IPS-20b (cell line): ENCODE results near the gene SORCS3.
A peak's percentile ranks its signal among the peaks of the same experiment; 100 is the strongest.

Source experiments
- H3K27ac ChIP-seq: one replicate; pipeline ENCODE4 v1.5.1; 2013; ENCODE audit warnings: low read length
- H3K27me3 ChIP-seq: 2 replicates; pipeline ENCODE4 v1.6.1; 2013; ENCODE audit warnings: mild to moderate bottlenecking, low read length, inconsistent platforms; ENCODE audit not compliant: insufficient read depth
- H3K36me3 ChIP-seq: 2 replicates; pipeline ENCODE4 v1.6.1; 2013; ENCODE audit warnings: low read depth, mild to moderate bottlenecking, inconsistent platforms, low read length, moderate library complexity; ENCODE audit not compliant: insufficient read depth
- H3K4me1 ChIP-seq: 2 replicates; pipeline ENCODE4 v1.6.1; 2013; ENCODE audit warnings: mild to moderate bottlenecking, control low read depth, inconsistent platforms, low read length, moderate library complexity; ENCODE audit not compliant: insufficient read depth
- H3K4me3 ChIP-seq: 2 replicates; pipeline ENCODE4 v1.5.1; 2013; ENCODE audit warnings: mild to moderate bottlenecking, low read length, inconsistent platforms
- H3K9ac ChIP-seq: 2 replicates; pipeline ENCODE4 v1.6.1; 2013; ENCODE audit warnings: low read depth, mild to moderate bottlenecking, inconsistent platforms, low read length, moderate library complexity
- H3K9me3 ChIP-seq: 2 replicates; pipeline ENCODE4 v1.6.1; 2013; ENCODE audit warnings: mild to moderate bottlenecking, low read depth, low read length, inconsistent platforms; ENCODE audit not compliant: insufficient read depth

Gene SORCS3

DNA sequence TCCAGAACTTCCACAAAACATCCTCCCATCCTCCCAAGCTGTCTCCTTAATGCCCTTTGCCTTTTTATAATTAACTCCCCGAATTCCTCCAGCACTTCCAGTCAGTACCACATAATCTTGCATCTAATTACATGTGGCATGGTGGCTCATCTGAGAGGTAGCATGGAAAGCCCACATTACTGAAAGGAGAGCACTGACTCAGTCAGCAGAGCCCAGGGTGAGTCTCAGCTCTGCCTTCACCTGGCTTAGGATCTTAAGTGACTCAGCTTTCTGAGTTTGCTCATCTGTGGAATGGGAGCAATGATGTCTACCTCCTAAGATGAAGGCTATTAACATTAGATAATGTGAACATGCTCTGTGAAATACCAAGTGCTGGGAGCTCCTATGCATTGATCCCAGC is 433.9 kb downstream of the SORCS3 start:
- H3K27ac ChIP-seq = no peak overlapping the region
- no peaks in the 10 kb centered on the region for H3K36me3 ChIP-seq
- no peaks in the 10 kb centered on the region for H3K27me3 ChIP-seq
- H3K9me3 ChIP-seq = no peaks in the 10 kb centered on the region
- no peak overlapping the region for H3K9ac ChIP-seq
- no peak overlapping the region for H3K4me3 ChIP-seq
- H3K4me1 ChIP-seq = no peaks in the 10 kb centered on the region

DNA sequence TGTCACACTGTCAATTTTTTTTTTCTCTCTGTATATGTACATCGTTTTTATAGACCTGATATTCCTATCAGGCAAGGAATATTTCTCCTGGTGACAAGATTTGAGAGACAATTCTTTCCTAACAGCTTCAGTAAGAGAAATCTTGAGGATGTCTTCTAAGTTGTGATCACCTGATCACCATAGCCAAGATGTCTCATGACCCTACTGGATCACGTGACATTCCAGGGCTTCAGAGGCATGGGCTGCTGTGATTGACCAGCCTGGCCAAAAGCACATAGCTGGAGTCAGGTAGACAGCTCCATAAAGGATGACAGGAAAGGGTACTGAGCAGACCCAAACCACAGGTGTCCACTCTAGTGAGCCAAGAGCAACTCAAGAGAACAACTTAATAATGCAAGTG is 444.9 kb downstream of the SORCS3 start:
- Histone ChIP-seq H3K36me3 (no peaks in the 10 kb centered on the region), H3K9me3 (no peaks in the 10 kb centered on the region), H3K27ac (no peak overlapping the region), H3K27me3 (no peaks in the 10 kb centered on the region), H3K4me3 (no peak overlapping the region), H3K4me1 (no peaks in the 10 kb centered on the region), H3K9ac (no peak overlapping the region)

DNA sequence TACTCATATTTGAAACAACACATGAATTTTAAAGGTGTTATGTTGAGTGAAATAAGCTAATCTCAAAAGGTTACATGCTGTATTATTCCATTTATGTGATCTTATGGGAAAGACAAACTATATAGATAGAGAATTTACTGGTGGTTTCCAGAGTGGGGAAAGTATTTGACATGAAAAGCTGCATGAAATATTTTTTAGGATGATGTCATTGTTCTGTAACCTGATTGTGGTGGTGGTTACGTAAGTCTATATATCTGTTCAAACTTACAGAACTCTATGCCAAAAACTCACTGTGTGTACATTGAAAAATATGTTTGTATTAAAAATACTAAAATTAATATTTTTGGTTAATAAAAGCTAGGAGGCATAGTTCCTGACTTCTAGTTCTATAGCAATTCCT is 453.0 kb downstream of the SORCS3 start:
- Histone ChIP-seq H3K4me3 (no peak overlapping the region), H3K4me1 (no peaks in the 10 kb centered on the region), H3K27ac (no peak overlapping the region), H3K27me3 (no peaks in the 10 kb centered on the region), H3K9me3 (no peaks in the 10 kb centered on the region), H3K36me3 (no peaks in the 10 kb centered on the region), H3K9ac (no peak overlapping the region)

DNA sequence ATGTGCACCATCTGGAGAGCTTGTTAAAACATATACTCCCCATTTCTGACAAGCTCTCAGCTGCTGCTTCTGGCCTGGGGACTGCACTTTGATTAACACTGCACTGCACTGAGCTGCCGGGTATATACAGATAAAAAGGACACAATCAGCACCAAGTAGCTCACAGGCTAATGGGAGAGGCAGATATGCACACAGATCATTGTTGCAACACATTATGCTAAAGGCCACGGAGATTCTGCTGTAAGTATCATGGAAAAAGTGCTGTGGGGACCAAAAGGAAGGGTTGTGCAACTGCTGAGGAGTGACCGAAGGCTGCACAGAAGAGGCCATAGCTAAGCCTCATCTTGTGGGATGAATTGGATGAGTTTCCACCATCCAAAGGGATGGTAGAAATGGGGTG is 455.2 kb downstream of the SORCS3 start:
- Histone ChIP-seq H3K9ac (no peak overlapping the region), H3K4me3 (no peak overlapping the region), H3K9me3 (no peaks in the 10 kb centered on the region), H3K27ac (no peak overlapping the region), H3K36me3 (no peaks in the 10 kb centered on the region), H3K4me1 (no peaks in the 10 kb centered on the region), H3K27me3 (no peaks in the 10 kb centered on the region)

DNA sequence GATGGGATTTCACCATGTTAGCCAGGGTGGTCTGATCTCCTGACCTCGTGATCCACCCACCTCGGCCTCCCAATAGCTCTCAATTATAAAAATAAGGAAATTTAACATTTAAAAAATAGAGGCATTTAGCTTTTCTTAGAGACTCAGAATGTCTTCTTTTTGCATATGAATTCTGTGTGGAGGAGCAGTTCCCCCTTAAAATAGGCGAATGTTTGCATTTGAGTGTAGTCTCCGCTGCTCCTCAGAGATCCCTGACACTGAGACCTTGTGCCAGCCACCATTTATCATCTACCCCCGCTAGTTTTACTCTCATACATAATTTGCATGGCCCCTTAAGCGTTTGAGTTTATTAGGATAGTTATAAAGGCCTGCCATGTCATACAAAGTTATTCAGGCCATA is 461.9 kb downstream of the SORCS3 start:
- Histone ChIP-seq H3K4me1 (peaks cover 14% of the 10 kb centered on the region), H3K27ac (no peak overlapping the region), H3K27me3 (no peaks in the 10 kb centered on the region), H3K9me3 (no peaks in the 10 kb centered on the region), H3K9ac (no peak overlapping the region), H3K36me3 (no peaks in the 10 kb centered on the region), H3K4me3 (peak overlapping the region; percentile 15; the same call in 1 of the 2 replicates)

DNA sequence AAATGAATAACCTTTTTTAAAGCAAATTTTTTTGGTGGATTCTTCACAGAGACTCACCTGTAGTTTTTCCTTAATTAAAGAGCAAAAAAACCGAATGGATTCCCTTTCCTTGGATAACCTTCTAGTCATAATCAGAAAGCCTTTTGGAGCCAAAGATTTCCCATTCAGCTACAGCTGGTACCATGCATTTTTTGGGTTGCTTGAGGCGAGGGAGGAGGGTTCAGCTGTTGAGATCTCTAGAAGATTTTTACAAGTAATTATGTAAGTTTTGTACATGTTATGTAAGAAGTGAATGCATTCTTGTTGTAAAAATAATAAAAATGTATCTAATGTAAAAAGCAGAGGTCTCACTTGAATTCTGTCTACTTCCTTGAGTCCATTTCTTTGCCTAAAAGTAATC is 463.2 kb downstream of the SORCS3 start:
- Histone ChIP-seq H3K4me3 (no peak overlapping the region), H3K27ac (no peak overlapping the region), H3K27me3 (no peaks in the 10 kb centered on the region), H3K4me1 (peaks cover 14% of the 10 kb centered on the region), H3K9ac (no peak overlapping the region), H3K9me3 (no peaks in the 10 kb centered on the region), H3K36me3 (no peaks in the 10 kb centered on the region)

DNA sequence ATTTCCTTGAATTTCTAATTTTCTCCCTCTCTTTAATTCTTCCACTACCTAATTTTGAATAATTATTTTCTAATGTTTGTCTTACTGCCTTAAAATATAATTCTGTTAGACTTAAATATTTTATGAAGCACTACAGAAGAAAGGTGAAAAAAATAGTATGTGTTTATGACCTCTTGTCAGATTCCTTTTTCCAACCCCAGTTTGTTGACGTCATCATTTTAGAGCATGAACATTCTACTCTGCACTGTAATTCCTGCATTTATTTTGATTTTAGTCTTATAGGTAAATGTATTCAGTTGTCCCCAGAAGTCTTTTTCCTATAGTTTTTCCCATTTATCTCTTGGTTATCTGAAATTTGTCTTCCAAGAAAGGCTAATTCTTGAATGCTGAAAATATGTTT is 468.1 kb downstream of the SORCS3 start:
- no peak overlapping the region for H3K9ac ChIP-seq
- H3K36me3 ChIP-seq = no peaks in the 10 kb centered on the region
- H3K27ac ChIP-seq = no peak overlapping the region
- H3K4me1 ChIP-seq = peaks cover 20% of the 10 kb centered on the region; the same call in 1 of the 2 replicates
- H3K9me3 ChIP-seq = no peaks in the 10 kb centered on the region
- H3K27me3 ChIP-seq = no peaks in the 10 kb centered on the region
- no peak overlapping the region for H3K4me3 ChIP-seq

DNA sequence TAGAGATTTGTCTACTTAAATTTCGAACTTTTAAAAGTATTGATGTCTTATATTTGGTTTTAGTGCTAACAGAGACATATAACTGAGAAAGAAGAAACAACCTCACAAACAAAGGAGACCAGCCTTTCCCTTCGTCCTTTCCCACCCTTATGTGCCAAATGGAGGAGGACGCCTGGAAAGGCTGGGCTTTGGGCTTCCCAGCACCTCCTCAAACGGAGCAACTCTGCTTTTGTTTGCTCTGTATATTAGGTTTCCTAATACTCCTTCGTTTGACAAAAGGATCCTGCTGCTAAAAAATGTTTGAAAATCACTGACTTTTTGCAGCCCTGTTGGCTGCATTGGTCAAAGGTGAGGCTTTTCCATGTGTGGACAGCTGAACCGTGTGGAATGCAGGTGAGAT is 471.8 kb downstream of the SORCS3 start:
- Histone ChIP-seq H3K27me3 (no peaks in the 10 kb centered on the region), H3K4me1 (peaks cover 15% of the 10 kb centered on the region; the same call in 1 of the 2 replicates), H3K36me3 (no peaks in the 10 kb centered on the region), H3K9ac (no peak overlapping the region), H3K9me3 (no peaks in the 10 kb centered on the region), H3K4me3 (no peak overlapping the region), H3K27ac (no peak overlapping the region)

DNA sequence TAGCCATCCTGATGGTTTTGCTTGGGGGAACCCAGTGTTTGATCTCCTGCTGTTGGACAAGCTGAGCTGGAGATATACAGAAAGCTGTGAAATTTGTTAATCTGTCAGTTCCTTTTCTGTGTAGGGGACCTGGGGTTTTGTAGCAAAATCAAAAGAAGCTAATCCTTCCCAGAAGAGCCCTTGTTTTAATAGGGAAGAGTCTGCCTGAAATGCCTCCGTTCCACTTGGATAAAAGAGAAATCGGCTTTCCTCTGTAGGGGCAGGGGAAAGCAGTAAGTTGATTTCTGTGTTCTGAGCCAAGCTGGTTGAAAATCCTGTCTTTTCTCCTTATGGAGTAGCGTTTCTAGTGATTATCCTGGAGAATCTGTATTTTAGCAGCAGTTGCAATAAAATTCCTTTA is 472.6 kb downstream of the SORCS3 start:
- Histone ChIP-seq H3K4me3 (no peak overlapping the region), H3K36me3 (no peaks in the 10 kb centered on the region), H3K9ac (no peak overlapping the region), H3K4me1 (peaks cover 15% of the 10 kb centered on the region; the same call in 1 of the 2 replicates), H3K27me3 (no peaks in the 10 kb centered on the region), H3K9me3 (peaks cover under 1% of the 10 kb centered on the region; the same call in 1 of the 2 replicates), H3K27ac (no peak overlapping the region)

DNA sequence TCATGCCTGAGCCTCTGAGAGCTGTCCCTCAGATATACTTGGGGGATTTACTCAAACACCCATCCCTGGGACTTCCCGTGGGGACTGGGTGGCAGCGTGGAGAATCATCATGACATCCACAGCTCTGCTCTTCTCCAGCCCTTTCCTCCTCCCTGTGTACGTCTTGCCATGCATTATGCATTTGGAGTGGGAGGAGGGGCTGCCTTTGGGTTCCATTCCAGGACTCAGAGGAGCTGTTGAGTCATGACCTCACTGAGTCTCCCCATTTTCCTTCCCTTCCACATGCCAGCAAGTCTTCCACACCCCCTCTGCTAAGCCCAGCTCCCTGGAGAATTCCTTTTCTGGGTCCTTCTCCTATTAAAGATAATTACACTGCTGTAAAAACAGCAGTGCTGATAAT is 480.7 kb downstream of the SORCS3 start:
- Histone ChIP-seq H3K9me3 (peaks cover 9% of the 10 kb centered on the region), H3K4me1 (no peaks in the 10 kb centered on the region; the same call in 1 of the 2 replicates), H3K27ac (no peak overlapping the region), H3K9ac (no peak overlapping the region), H3K27me3 (no peaks in the 10 kb centered on the region), H3K36me3 (no peaks in the 10 kb centered on the region), H3K4me3 (no peak overlapping the region)

DNA sequence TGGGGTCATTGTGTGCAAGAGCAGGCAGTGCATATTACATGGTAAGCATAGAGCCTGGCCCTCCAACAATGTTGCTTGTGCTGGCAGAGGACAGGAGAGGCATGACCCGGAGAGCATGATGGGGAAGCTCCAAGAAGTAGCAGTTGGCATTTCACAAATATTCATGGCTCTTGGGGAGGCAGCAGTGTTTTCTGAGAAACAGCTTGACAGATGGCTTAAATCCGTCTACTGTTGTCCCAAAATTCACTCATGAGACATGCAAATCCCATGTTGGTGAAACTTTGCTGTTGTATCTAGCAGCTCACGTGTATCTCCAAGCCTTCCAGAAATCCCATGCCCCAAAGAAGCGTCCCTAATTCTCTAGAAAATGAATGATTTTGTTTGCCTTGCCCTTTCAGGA is 487.0 kb downstream of the SORCS3 start:
- Histone ChIP-seq H3K36me3 (no peaks in the 10 kb centered on the region), H3K4me3 (no peak overlapping the region), H3K9ac (no peak overlapping the region), H3K4me1 (no peaks in the 10 kb centered on the region), H3K27me3 (no peaks in the 10 kb centered on the region), H3K9me3 (no peaks in the 10 kb centered on the region), H3K27ac (no peak overlapping the region)

DNA sequence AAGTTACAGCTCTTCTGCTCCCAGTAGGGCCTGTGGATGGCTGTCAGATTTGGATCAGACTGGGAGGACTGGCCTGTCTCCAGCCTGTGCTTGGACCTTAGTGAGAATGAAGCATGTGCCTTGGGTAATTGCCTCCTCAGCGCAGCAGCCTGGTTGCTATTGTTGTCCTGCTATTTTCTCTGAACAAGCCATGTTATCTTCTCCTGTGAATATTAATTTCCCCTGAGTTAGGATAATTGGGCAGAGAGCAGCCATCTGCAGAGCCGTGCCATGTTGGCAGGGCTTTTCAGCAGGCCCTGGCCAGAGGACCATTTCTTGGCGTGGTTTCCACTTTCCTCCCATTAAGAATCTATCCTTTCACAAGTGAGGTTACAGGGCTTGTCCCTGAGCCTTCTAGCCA is 497.3 kb downstream of the SORCS3 start:
- Histone ChIP-seq H3K27me3 (no peaks in the 10 kb centered on the region), H3K36me3 (no peaks in the 10 kb centered on the region), H3K9me3 (no peaks in the 10 kb centered on the region), H3K9ac (no peak overlapping the region), H3K4me3 (no peak overlapping the region), H3K4me1 (no peaks in the 10 kb centered on the region), H3K27ac (no peak overlapping the region)
